Cardiac muscle cell (in vitro differentiated cells and primary cell): ENCODE measurements around the gene RIMBP2. TPM values are rescaled to one million over a fixed set of nuclear protein-coding genes. Genes with fewer than 3 reads are reported as not detected.
"Not testable (repeated sequence)": the region's sequence is repeated elsewhere in the genome, so short reads cannot be mapped to it uniquely, and the experiment has no call there.

ENCODE experiments used
- DNase-seq, 2 donors: peaks; one replicate each; pipeline versions ENCODE4 v3.0.0 to v3.0.0-alpha.2; 2010 to 2017; ENCODE audit warnings: low read depth in 1 of 2, low spot score in 1 of 2
- H3K27ac ChIP-seq: fragments of 200-600 bp; sonication (generic); 2 replicates; pipeline ENCODE4 v1.5.1; 2016
- H3K27me3 ChIP-seq: fragments of 200-600 bp; sonication (generic); 2 replicates; pipeline ENCODE4 v1.6.0; 2016; ENCODE audit warnings: control low read depth
- H3K36me3 ChIP-seq: fragments of 200-600 bp; sonication (generic); 2 replicates; pipeline ENCODE4 v1.5.1; 2016; ENCODE audit warnings: control low read depth
- H3K4me1 ChIP-seq: fragments of 200-600 bp; sonication (generic); 2 replicates; pipeline ENCODE4 v1.8.1; 2017; ENCODE audit warnings: low read depth, mild to moderate bottlenecking, mixed run types
- H3K4me3 ChIP-seq: fragments of 200-600 bp; sonication (generic); 2 replicates; pipeline ENCODE4 v1.5.1; 2016; ENCODE audit warnings: mild to moderate bottlenecking
- H3K9me3 ChIP-seq: fragments of 200-600 bp; sonication (generic); 2 replicates; pipeline ENCODE4 v1.5.1; 2017; ENCODE audit warnings: low read depth, mild to moderate bottlenecking, control low read depth
- CTCF ChIP-seq: IDR thresholded peaks from 2 replicates; pipeline ENCODE4 v1.5.1; 2012; ENCODE audit warnings: low read depth, mild to moderate bottlenecking, low read length
- polyA plus RNA-seq: library from polyadenylated mRNA; unstranded; fragments of >200 nt; fragmentation: Nextera tagmentation; extraction: Ambion mirVana; gene quantifications from 2 replicates; pipeline ENCODE4 v1.2.1, GENCODE V29; 2016
- total RNA-seq: library from RNA; depleted of rRNA; stranded (reverse); fragments of >200 nt; gene quantifications from 2 replicates; pipeline ENCODE4 v1.2.3, GENCODE V29; 2016

The RIMBP2 gene
- total and polyA plus RNA-seq, 2 experiments from 2014 or later = 2.6 to 10.5 TPM

DNA sequence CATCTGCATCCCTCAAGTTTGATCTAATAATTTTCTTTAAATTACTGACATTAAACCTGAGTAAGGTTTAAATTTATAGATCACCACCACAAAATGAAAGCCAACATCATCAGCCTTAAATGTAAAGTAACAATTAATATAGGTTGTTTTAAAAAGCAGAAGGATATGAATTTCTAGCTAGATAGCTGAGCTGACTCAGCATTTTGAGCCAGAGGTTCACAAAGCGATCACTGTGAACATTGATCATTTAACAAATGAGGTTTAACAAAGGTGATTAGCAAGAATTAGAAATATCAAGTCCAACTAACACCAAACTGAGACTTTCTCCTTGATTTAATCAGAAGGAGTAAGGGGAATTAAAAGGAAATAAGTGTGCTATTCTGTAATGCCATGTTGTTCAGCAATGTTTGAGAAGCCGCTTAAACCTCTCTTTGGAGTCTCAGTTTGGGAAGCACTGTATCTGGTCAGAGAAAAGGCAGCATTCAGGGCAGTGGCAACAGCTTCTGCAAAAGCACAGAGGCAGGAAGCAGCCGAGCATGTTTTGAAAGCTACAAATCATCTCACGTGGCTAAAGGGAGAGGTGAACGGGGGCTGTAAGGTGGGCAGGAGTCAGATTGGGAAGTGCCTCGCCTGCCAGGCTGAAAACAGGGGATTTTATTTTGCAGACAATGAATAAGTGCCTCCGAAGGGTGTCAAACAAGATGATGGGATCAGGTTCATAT lies 19.6 kb downstream of the RIMBP2 start:
- DNase-seq = no peak
- H3K4me3 ChIP-seq = no peak overlapping the region
- no peak overlapping the region for H3K27ac ChIP-seq

GRCh38 chr12:130695061-130695460 lies 21.0 kb downstream of the RIMBP2 start:
- H3K27me3 ChIP-seq = no peaks in the 10 kb centered on the region
- TF ChIP-seq CTCF = no peak
- H3K4me3 ChIP-seq = no peak overlapping the region
- H3K4me1 ChIP-seq = no peaks in the 10 kb centered on the region
- H3K27ac ChIP-seq = no peak overlapping the region
- H3K36me3 ChIP-seq = no peaks in the 10 kb centered on the region
- no peak for DNase-seq
- no peaks in the 10 kb centered on the region for H3K9me3 ChIP-seq

More for the DNA sequence above, 19.6 kb downstream of the RIMBP2 start:
- no peaks in the 10 kb centered on the region for H3K36me3 ChIP-seq
- TF ChIP-seq CTCF = no peak
- no peaks in the 10 kb centered on the region for H3K4me1 ChIP-seq
- H3K27me3 ChIP-seq = no peaks in the 10 kb centered on the region
- H3K9me3 ChIP-seq = no peaks in the 10 kb centered on the region

- no peaks in the 10 kb centered on the region for H3K36me3 ChIP-seq
- no peak for DNase-seq
- H3K27me3 ChIP-seq = no peaks in the 10 kb centered on the region
- no peak overlapping the region for H3K4me3 ChIP-seq
- no peaks in the 10 kb centered on the region for H3K4me1 ChIP-seq
- H3K27ac ChIP-seq = no peak overlapping the region
- no peaks in the 10 kb centered on the region for H3K9me3 ChIP-seq
- TF ChIP-seq CTCF = no peak
These were observed 26.4 kb downstream of the RIMBP2 start for GRCh38 chr12:130689408-130690405.

DNA sequence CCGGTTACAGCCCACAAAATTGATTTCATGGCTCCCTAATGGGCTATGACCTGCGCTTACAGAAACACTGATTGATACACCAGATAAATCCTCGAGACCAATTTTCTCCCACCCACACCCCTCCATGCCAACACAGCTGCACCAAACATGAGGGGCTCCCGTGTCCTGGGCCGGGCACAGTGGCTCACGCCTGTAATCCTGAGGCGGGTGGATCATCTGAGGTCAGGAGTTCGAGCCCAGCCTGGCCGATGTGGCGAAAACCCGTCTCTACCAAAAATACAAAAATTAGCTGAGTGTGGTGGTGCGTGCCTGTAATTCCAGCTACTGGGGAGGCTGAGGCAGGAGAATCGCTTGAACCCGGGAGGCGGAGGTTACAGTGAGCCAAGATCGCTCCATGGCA lies 27.1 kb downstream of the RIMBP2 start:
- not testable (repeated sequence) for H3K36me3 ChIP-seq, H3K27me3 ChIP-seq, H3K9me3 ChIP-seq, DNase-seq, H3K4me3 ChIP-seq, H3K4me1 ChIP-seq, H3K27ac ChIP-seq

DNA sequence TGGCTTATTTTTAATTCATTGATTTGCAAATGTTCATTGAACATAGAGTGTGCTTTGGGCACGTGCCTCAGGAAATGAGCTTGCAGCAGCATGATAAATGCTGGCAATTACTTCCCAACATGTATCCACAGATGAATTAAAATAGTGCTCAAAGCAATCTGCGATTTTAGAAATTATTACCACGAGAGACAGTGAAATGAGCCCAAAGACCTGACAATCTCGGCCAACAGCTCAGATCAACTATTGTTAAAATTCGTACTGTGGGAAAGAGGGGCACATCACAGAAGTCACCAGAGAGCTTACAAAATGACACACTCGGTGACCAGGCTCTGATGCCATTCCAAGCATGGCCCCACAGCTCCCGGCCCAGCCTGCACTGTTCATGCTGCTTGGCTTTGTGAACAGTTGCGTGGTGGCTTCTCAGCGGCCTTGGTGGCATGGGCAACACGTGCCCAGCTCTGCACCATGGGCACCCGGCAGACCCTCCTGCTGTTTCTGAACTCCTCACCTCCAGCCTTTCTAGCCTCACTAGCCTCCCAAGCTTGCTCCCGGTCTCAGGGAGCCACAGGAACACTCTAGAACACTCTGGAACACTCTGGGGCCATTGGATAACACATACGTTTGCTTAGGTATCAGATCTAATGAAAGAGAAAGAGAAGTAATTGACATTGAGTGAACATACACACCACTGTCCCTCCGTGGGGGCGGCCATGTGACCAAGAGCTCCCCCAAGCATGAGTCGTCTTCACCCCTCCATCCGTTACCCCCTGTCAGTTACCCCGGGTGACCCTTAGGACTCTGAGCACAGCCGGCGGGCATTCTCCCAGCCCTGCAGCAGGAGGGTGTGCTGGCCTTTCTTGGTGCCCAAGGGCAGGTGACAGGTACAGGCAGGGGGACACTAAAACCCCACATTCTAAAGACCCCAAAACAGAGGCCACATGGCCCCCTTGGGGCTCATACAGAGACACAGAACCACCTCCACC lies 28.0 kb downstream of the RIMBP2 start:
- no peaks in the 10 kb centered on the region for H3K9me3 ChIP-seq
- no peak for DNase-seq
- no peak for TF ChIP-seq CTCF
- H3K27ac ChIP-seq = no peak overlapping the region
- no peaks in the 10 kb centered on the region for H3K4me1 ChIP-seq
- no peak overlapping the region for H3K4me3 ChIP-seq
- no peaks in the 10 kb centered on the region for H3K36me3 ChIP-seq
- no peaks in the 10 kb centered on the region for H3K27me3 ChIP-seq
